Muscle of leg (tissue), 11 donors: ENCODE data around the gene COL6A1. TPM values are rescaled to one million over a fixed set of nuclear protein-coding genes. Genes with fewer than 3 reads are reported as not detected.

ENCODE experiments used
- DNase-seq: peaks from one replicate; pipeline ENCODE4 v3.0.0; 2013
- H3K27ac ChIP-seq: one replicate; pipeline ENCODE4 v1.5.1; 2013; ENCODE audit warnings: mild to moderate bottlenecking, low read length, control low read depth
- H3K27me3 ChIP-seq: one replicate; pipeline ENCODE4 v1.6.1; 2013; ENCODE audit warnings: low read length; ENCODE audit not compliant: control insufficient read depth, insufficient read depth
- H3K36me3 ChIP-seq: one replicate; pipeline ENCODE4 v1.6.1; 2013; ENCODE audit warnings: low read length; ENCODE audit not compliant: control insufficient read depth, insufficient read depth
- H3K4me1 ChIP-seq: one replicate; pipeline ENCODE4 v1.6.1; 2013; ENCODE audit warnings: low read length; ENCODE audit not compliant: control insufficient read depth, insufficient read depth
- H3K4me3 ChIP-seq: one replicate; pipeline ENCODE4 v1.5.1; 2013; ENCODE audit warnings: low read length, control low read depth
- H3K9me3 ChIP-seq: replicated peaks from 2 replicates; pipeline ENCODE4 v1.6.1; 2013; ENCODE audit warnings: low read depth, low read length; ENCODE audit not compliant: control insufficient read depth
- WGBS: methylation state at CpG from one replicate; pipeline ENCODE4 v1.1.5; 2013; ENCODE audit warnings: missing lambda C conversion rate; ENCODE audit not compliant: insufficient coverage; 5-methylcytosine and 5-hydroxymethylcytosine counted together
- polyA plus RNA-seq, 8 donors: library from polyadenylated mRNA; unstranded; fragments of 120-200 nt; gene quantifications; one replicate each; pipeline versions ENCODE4 v1.2.1 to v1.2.3, GENCODE V29; 2013; ENCODE audit warnings: inconsistent platforms in 1 of 8, low replicate concordance in 1 of 8; ENCODE audit not compliant: insufficient read length in 8 of 8, insufficient read depth in 1 of 8
- total RNA-seq: library from RNA; stranded (reverse); fragments of 120-200 nt; gene quantifications from one replicate; pipeline ENCODE4 v1.2.4, GENCODE V29; 2013

COL6A1 gene
- total and polyA plus RNA-seq, 9 donors, result 292 to 750 (median 533) TPM

GRCh38 chr21:46006547-46007491, 25.2 kb downstream of the COL6A1 start:
- H3K9me3 ChIP-seq, result no peaks in the 10 kb centered on the region
- H3K4me1 ChIP-seq, result no peaks in the 10 kb centered on the region
- no peak for DNase-seq
- 93% methylated on average over 35 of the region's 40 CpGs for WGBS
- no peak overlapping the region for H3K4me3 ChIP-seq
- H3K27me3 ChIP-seq, result no peaks in the 10 kb centered on the region
- H3K27ac ChIP-seq, result no peak overlapping the region
- H3K36me3 ChIP-seq, result peaks cover 31% of the 10 kb centered on the region

- DNase-seq, result no peak
- Histone ChIP-seq H3K36me3 (peaks cover 25% of the 10 kb centered on the region), H3K27ac (no peak overlapping the region), H3K9me3 (no peaks in the 10 kb centered on the region), H3K27me3 (no peaks in the 10 kb centered on the region), H3K4me1 (no peaks in the 10 kb centered on the region), H3K4me3 (no peak overlapping the region)
- 67% methylated on average over 4 of the region's 4 CpGs for WGBS
These were observed 25.9 kb downstream of the COL6A1 start for GRCh38 chr21:46007492-46007868.

GRCh38 chr21:46008893-46009621, 27.5 kb downstream of the COL6A1 start:
- peaks cover 10% of the 10 kb centered on the region for H3K36me3 ChIP-seq
- H3K27ac ChIP-seq, result no peak overlapping the region
- no peaks in the 10 kb centered on the region for H3K27me3 ChIP-seq
- H3K4me1 ChIP-seq, result no peaks in the 10 kb centered on the region
- DNase-seq, result no peak
- no peak overlapping the region for H3K4me3 ChIP-seq
- H3K9me3 ChIP-seq, result no peaks in the 10 kb centered on the region
- 75% methylated on average over 14 of the region's 16 CpGs for WGBS

- H3K27me3 ChIP-seq, result no peaks in the 10 kb centered on the region
- no peaks in the 10 kb centered on the region for H3K4me1 ChIP-seq
- DNase-seq, result no peak
- H3K36me3 ChIP-seq, result peaks cover 2% of the 10 kb centered on the region
- no peaks in the 10 kb centered on the region for H3K9me3 ChIP-seq
- WGBS, result 80% methylated on average over 23 of the region's 34 CpGs
- H3K27ac ChIP-seq, result no peak overlapping the region
- no peak overlapping the region for H3K4me3 ChIP-seq
These were observed 28.6 kb downstream of the COL6A1 start for GRCh38 chr21:46009951-46010705.

GRCh38 chr21:46011267-46011967, 29.8 kb downstream of the COL6A1 start:
- DNase-seq, result no peak
- Histone ChIP-seq H3K27me3 (no peaks in the 10 kb centered on the region), H3K27ac (no peak overlapping the region), H3K9me3 (no peaks in the 10 kb centered on the region), H3K36me3 (no peaks in the 10 kb centered on the region), H3K4me1 (no peaks in the 10 kb centered on the region), H3K4me3 (no peak overlapping the region)
- 76% methylated on average over 14 of the region's 22 CpGs for WGBS

- H3K27me3 ChIP-seq, result no peaks in the 10 kb centered on the region
- no peaks in the 10 kb centered on the region for H3K36me3 ChIP-seq
- WGBS, result no CpG with 5 or more reads among the region's 4 CpGs
- no peaks in the 10 kb centered on the region for H3K9me3 ChIP-seq
- no peaks in the 10 kb centered on the region for H3K4me1 ChIP-seq
- H3K27ac ChIP-seq, result no peak overlapping the region
- DNase-seq, result no peak
- H3K4me3 ChIP-seq, result no peak overlapping the region
These were observed 30.6 kb downstream of the COL6A1 start for GRCh38 chr21:46012154-46012553.

- Histone ChIP-seq H3K36me3 (no peaks in the 10 kb centered on the region), H3K4me1 (no peaks in the 10 kb centered on the region), H3K9me3 (no peaks in the 10 kb centered on the region), H3K27ac (no peak overlapping the region), H3K4me3 (no peak overlapping the region), H3K27me3 (no peaks in the 10 kb centered on the region)
- WGBS, result 40% methylated on average over 2 of the region's 2 CpGs
- DNase-seq, result no peak
These were observed 33.3 kb downstream of the COL6A1 start for GRCh38 chr21:46014828-46015227.

GRCh38 chr21:46017148-46017547, 35.6 kb downstream of the COL6A1 start:
- no peaks in the 10 kb centered on the region for H3K36me3 ChIP-seq
- no peak for DNase-seq
- H3K27ac ChIP-seq, result no peak overlapping the region
- no peak overlapping the region for H3K4me3 ChIP-seq
- H3K27me3 ChIP-seq, result no peaks in the 10 kb centered on the region
- H3K4me1 ChIP-seq, result peaks cover 6% of the 10 kb centered on the region
- H3K9me3 ChIP-seq, result no peaks in the 10 kb centered on the region

GRCh38 chr21:46017695-46018094, 36.1 kb downstream of the COL6A1 start:
- WGBS, result 89% methylated on average over 3 of the region's 4 CpGs
- no peak for DNase-seq
- Histone ChIP-seq H3K4me3 (no peak overlapping the region), H3K4me1 (peaks cover 11% of the 10 kb centered on the region), H3K27me3 (no peaks in the 10 kb centered on the region), H3K9me3 (no peaks in the 10 kb centered on the region), H3K27ac (no peak overlapping the region), H3K36me3 (no peaks in the 10 kb centered on the region)
